NB4 (cell line): ENCODE results near the gene VSX2.

Experiments
- DNase-seq: peaks from one replicate; pipeline ENCODE4 v3.0.0; 2010; ENCODE audit warnings: low read depth
- H3K4me3 ChIP-seq: one replicate; pipeline ENCODE4 v1.5.1; 2011; ENCODE audit warnings: mild to moderate bottlenecking, low read depth, low read length, moderate library complexity
- CTCF ChIP-seq: IDR thresholded peaks from one replicate; pipeline ENCODE4 v1.5.1; 2012; ENCODE audit warnings: low read depth, low read length
- MAX ChIP-seq: IDR thresholded peaks from 2 replicates; pipeline ENCODE4 v1.6.1; 2011; ENCODE audit warnings: low read depth, low read length
- MYC ChIP-seq: IDR thresholded peaks from 2 replicates; pipeline ENCODE4 v1.6.1; 2011; ENCODE audit warnings: low read depth, low read length
- POLR2A ChIP-seq: IDR thresholded peaks from 2 replicates; pipeline ENCODE4 v1.6.1; 2011; ENCODE audit warnings: mild to moderate bottlenecking; ENCODE audit not compliant: insufficient read length; ENCODE audit errors: extremely low read depth

VSX2 gene

GRCh38 chr14:74202113-74202512 lies 37.1 kb upstream of the VSX2 start:
- no peak overlapping the region for H3K4me3 ChIP-seq
- no peak for DNase-seq
- TF ChIP-seq POLR2A, result no peak
- no peak for TF ChIP-seq CTCF

GRCh38 chr14:74203639-74204038 lies 35.6 kb upstream of the VSX2 start:
- no peak overlapping the region for H3K4me3 ChIP-seq
- TF ChIP-seq MYC, result no peak
- no peak for TF ChIP-seq MAX
- TF ChIP-seq POLR2A, result no peak
- TF ChIP-seq CTCF, result no peak
- no peak for DNase-seq

- no peak for DNase-seq
- no peak overlapping the region for H3K4me3 ChIP-seq
- TF ChIP-seq MAX, result no peak
- TF ChIP-seq MYC, result no peak
- no peak for TF ChIP-seq CTCF
- TF ChIP-seq POLR2A, result no peak
Observed at GRCh38 chr14:74204491-74204890, 34.8 kb upstream of the VSX2 start.

GRCh38 chr14:74205882-74206281 lies 33.4 kb upstream of the VSX2 start:
- TF ChIP-seq MAX (no peak), POLR2A (no peak), MYC (no peak), CTCF (no peak)
- DNase-seq, result no peak

GRCh38 chr14:74207943-74208342 lies 31.3 kb upstream of the VSX2 start:
- peak; percentile 15 for DNase-seq
- H3K4me3 ChIP-seq, result no peak overlapping the region
- TF ChIP-seq MAX (no peak), CTCF (peak; percentile 25)

More at GRCh38 chr14:74205882-74206281, 33.4 kb upstream of the VSX2 start:
- H3K4me3 ChIP-seq, result no peak overlapping the region

GRCh38 chr14:74208642-74209041 lies 30.6 kb upstream of the VSX2 start:
- TF ChIP-seq MAX (no peak), MYC (no peak), CTCF (no peak), POLR2A (no peak)
- no peak overlapping the region for H3K4me3 ChIP-seq
- DNase-seq, result no peak
